HG03521 (cell line): Measurements from ENCODE around the gene PAX6.

Experiments
- ATAC-seq: cut with Tn5 transposase; IDR thresholded peaks from one replicate; pipeline ENCODE4 v1.9.1; 2021; ENCODE audit warnings: mild to moderate bottlenecking, moderate library complexity; ENCODE audit not compliant: unreplicated experiment

PAX6 gene

DNA sequence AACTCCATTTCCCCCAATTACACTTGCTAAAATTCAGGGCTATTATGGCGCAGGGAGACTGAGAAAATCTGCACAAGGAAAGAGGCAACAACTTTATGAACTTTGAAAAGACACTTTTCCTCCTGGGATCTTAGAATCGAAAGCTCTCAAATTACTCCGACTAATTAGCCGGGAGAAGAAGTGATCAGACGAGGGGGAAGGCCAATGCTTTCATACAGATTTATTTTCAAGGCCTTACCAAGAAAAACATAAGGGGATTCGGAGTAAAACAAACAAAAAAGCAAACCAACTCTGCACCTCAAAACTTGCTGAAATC lies 1.6 kb downstream of the PAX6 start:
- ATAC-seq: no peak

DNA sequence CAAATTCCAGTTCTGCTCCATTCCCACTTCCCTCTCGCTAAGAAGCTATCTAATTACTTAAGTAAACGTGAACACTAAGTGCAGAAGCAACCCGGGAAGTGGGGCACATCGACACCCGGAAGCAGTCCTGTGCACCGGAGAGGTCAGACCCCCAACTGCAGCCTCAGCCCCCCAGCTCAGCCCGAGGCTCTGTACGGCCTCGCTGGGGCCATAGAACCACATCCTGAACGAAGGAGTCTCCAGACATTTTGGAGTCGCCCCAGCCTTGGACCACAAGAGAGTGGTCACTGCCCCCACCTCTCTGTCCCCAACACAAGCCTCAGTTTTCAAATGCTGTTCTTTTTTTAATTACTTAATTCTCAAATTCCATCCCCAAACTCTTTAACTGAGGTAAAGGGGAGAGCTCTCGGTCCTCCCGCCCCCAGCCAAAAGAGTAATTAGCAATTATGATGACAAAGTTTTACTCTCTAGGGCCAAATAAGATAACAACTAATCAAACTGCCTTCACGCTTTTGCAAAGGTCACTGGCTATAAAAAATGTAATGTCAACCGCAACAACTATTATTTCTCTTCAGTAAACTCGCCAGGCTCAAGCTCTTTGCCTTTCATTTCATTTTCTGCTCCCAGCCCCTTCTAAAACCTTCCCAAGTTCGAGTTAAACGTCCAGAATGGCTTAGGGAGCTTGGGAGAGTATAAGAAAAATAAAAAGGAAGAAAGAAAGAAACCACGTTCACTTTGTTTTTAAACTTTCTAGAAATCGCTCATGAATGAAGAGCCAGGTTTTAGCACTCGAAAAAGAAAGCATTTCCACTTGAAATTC lies 2.2 kb downstream of the PAX6 start:
- ATAC-seq: no peak

DNA sequence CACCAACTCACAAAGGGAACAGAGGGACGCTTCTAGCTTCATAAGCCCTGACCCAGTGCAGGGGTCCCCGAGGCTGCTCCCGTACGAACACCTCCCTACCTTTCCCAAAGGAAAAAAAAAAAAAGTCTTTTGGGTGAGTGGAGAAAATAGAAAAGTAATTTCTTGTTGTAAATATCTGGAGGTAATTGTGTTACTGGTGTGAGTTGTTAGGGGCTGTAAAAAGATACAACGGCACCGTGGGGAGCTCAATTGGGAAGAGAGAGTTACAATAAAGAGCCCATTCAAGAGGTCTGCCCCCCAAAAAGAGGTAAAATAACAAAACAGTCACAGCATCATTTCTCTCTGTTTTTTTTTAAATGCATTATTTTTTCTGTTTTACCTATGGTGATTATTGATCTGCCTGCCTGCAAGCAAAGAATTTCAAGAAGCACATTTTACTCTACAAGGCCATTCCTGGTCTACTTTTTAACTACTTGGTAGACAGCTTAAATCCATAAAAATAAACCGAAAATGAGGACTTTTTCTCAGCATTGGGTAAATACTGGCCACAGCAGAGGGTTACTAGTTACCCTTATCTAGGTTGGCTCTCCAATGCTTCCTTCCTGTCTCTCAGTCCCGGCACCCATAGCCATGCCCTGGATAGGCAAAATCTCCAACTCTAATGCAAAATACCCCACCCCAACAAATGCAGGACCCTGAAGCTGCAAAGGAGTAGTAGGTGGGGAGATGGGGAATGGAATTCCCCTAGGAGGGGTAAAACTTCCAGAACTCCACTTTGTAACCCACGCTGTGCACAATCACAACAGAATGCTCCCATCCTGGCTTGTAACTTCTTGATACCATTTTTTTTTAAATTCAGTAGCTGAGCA lies 3.1 kb downstream of the PAX6 start:
- no peak for ATAC-seq

DNA sequence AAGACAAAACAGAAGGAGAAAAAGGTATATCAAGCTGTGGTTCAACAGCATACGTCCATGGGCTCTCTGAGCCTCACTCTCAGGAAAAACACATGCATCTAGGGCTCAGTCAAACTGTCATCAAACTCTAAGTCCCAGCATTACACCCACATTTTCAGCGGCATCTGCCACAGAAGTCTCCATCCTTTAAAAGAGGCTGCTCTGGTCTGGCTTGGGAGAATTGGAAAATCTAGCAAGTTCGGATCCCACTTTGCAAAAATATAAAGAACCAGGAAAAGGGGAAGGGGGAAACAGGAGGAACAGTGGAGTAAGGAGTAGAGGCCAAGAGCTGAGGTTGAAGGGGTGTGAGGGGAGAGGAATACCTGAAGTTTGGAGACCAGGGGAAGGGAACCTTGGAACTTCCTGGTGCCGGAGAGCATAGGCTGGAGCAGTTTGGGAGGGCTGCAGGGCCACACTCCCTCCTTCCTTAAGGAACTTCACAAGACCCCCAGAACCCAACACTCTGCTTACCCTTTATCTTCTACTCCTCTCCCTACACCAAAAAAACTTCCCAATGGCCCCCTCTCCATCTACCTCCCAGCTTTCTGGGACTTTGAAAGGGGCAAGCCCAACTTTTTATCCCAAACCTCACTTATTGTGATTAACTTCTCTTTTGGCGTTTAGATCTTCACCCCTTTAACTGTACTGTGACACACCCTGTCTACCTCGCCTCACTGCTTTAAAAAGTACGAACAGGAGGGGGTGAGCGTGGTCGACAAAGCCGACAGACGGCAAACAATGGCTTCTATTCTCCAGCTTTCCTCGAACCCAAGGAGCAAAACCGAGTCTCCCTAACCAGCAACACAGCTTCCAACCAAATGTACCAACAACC lies 4.0 kb downstream of the PAX6 start:
- no peak for ATAC-seq

DNA sequence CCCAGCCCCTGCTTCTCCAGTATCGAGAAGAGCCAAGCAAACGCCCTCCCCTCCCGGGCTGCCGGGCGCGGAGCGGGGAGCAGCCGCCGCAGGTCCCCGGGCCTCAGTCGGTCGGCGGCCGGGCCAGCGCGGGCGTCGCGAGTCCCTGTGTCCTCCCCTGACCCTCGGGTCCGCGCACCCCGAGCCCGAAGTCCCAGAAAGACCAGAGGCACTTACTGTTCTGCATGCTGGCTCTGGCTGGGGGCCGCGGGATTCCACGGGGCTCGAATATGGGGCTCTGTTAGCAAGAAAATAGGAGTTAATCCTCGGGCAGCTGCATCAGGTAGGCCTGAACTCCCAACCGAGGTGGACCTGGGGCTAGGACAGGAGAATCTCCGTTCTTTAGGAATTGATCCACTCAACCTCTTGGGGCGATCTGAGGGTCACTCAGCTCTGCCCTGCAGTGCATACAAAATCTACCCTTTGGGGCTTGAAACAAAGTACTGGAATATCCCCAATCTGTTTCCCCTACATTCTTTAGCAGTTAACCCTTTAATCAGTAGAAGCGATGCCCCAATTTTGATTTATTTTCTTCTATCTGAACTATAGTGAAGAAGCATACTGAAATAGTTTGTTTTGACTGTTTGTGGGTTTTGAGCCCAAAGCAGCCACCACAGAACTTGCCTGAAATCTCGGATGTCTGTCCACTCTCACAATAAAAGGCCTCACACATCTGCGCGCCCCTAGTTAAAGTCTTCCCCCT lies 4.8 kb downstream of the PAX6 start:
- no peak for ATAC-seq

DNA sequence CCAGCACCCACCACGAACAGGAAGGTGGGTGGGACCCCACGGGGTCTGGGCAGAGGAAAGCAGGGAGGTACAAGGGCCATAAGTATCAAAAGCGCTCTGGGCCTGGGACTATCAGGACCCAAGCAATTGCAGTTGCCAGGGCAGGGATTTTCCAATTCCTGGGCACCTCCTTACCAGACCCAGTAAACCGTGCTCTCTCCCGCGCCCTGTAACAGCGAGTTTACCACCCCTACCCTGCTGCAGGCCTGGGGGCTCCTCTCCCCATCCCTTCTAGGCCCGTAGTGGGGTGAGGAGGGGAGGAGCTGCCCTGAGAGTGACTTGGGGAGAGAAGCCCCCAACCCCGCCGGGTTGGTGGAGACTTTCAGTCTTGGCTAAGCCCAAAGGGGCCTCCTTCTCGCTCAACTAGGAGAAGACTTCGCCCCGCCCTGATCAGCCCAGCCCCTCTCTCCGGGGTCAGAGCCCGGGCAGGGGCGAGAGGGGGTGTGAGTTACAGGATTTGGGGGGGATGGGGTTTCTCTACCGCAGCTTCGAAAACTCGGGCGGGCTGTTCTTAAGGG lies 5.4 kb downstream of the PAX6 start:
- ATAC-seq: no peak

DNA sequence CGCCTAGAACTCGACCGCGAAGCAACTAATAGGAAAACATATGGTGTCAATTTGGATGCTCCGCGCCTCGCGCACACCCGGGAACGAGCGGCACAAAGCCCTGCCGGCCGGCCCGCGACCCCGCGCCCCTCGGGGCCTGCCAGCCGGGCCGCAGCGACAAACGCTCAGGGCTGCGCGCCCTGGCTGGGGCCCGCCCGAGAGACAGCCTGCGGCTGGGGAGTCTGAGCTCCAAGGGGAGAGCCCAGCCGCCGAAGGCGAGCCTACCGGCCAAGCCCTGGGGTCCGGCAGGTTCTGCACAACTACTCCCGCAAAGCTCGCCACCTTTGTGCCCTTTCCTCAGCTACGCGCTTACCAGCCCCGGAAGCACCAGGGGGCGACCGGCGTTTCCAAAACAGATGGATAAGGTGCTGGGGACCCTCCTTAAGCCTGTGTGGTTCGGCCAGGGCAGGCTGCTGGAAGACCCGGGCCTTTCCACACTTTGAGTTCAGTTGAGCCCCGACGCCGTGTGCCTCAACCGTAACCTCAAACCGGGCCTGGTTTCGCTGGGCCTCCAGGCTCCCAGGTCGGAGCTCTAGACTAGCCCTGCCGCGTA lies 6.0 kb downstream of the PAX6 start:
- ATAC-seq: no peak

DNA sequence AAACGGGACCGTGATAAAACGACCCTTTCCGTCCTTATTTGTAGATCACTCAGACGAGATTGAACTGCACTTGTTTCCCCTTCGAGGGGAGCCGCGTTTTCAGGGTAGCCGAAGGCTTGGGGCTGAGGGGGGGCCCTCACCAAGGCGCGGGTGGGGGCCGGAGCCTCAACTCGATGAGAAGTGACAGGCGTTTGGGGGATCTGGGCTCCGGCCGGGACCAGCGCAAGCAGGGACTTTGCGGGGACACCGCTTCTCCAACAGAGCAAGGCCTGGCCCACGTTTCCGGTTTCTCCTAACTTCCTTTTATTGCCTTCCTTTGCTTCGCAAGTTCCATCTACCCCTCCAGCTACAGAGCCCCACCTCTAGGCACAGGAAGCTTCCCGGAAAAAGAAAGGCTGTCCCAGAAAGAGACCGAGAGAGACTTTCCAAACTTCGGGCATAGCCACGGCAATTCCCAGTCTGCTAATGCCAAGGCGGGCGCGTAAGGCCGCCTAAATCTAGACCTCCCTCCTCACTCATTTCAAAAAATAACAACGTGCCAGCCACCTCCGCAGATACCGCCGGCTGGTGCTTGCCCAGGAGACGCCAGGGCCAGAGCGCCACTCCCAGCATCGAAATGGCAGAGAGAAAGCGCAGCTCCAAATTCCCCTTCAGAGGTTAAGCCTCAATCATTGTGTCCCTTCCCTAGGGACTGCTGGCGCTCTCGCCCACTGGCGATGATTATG lies 6.6 kb downstream of the PAX6 start:
- no peak for ATAC-seq

DNA sequence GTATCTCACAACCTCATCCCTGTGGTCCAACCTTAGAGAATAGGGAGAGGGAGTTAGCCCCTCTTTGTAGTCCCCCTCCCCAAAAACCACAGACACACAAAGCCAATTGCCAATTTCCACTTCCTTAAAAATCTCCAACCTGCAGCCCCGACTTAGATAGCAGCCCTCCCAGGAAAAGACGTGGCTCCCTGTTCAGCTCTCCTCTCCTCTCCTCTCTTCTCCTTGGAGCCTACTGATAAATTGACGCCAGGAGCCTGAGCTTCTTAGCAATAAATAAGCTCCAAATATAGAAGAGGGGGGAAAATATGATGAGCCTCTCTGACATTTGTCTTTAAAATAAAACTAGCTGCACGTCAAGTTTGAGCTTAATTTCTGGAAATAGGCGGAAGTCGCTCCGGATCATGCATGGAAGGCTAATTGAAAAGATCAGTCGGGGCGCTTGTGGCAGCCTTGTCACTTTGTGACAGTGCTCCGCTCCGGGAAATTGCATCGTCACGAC lies 7.3 kb downstream of the PAX6 start:
- no peak for ATAC-seq

DNA sequence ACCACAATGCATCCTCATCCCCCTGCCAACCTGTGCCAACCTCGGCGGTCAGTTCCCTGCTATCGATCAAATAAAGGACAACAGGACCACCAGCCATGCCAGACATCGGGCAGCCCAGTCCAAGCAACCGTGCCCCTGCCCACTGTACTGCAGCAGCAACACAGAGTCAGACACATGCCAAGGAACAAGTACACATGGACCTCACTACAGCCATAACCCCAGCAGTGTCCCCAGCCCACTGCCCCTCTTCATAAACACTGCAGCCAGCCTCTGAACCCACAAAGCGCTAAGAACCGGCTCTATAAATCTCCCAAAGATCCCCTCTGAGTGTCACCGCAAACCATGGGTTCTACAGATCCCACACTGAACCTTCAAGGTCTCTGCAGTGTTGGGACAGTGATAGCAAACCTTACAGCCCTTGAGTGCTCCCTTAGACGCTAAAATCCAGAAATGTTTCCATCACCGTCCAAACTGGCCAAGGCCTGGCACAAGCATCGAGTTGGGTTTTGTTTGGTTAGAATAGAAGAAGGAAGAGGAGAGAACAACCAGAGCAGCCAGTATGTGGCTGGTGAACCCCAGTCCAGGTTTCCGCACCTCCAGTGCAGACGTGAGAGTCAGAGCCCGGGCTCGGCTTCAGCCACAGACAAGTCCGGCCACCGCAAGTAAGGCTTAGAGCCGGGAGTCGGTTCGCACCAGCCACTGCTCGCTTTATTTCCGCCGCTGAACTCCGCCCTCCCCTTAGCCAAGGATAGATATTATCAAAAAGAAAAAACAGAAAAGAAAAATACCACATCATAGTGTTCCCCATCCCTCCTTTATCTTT lies 7.9 kb downstream of the PAX6 start:
- ATAC-seq: no peak

DNA sequence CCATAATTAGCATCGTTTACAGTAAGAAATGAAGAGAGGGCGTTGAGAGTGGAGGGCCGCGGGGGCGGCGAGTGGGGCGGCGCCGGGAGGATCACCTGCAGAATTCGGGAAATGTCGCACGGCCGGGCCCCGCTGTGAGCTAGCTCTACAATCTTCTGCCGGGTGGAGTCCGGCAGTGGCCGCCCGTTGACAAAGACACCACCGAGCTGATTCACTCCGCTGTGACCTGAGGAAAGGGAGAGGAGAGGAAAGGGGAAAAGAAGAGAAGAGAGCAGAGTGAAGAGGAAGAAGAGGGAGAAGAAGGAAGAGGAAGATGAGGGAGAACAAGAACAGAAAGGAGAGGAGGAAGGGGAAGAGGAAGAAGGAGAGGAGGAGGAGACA lies 8.5 kb downstream of the PAX6 start:
- ATAC-seq: no peak

DNA sequence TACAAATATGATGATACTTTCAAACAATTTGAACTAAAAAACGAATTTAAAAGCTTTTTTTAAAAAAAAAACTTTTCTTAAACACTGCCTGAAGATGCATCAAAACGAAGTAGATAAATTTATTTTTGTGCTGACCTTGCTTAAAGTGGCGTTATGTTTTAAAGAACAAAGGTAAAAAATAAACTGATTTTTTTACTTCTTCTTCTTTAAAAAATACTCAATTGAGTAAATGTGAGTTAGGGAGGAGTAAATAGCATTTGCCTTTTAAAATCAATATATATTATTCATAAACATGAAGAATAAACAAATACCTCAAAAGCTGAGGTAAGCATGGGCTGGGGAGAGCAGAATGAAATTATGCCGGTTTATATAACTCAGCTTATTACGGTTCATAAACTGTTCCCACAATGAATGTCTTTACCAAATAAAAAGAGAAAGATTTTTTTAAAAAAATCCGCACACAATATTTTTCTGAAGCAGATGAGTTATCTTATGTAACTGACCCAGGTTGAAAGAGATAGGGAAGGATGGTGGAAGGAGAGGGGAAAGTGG lies 9.0 kb downstream of the PAX6 start:
- ATAC-seq: no peak

DNA sequence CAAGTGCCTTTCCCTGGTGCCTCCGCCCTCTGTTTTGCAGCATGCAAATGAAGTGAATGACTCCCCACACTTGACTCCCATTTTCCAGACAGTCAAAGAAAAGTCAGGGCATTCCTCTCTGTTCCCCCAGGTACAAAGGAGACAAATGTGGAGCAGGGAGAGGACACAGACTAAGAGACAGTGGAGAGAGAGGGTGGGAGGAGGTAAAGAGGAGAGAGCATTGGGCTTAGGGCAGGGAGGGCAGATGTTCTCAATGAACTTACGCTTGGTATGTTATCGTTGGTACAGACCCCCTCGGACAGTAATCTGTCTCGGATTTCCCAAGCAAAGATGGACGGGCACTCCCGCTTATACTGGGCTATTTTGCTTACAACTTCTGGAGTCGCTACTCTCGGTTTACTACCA lies 9.8 kb downstream of the PAX6 start:
- ATAC-seq: no peak

DNA sequence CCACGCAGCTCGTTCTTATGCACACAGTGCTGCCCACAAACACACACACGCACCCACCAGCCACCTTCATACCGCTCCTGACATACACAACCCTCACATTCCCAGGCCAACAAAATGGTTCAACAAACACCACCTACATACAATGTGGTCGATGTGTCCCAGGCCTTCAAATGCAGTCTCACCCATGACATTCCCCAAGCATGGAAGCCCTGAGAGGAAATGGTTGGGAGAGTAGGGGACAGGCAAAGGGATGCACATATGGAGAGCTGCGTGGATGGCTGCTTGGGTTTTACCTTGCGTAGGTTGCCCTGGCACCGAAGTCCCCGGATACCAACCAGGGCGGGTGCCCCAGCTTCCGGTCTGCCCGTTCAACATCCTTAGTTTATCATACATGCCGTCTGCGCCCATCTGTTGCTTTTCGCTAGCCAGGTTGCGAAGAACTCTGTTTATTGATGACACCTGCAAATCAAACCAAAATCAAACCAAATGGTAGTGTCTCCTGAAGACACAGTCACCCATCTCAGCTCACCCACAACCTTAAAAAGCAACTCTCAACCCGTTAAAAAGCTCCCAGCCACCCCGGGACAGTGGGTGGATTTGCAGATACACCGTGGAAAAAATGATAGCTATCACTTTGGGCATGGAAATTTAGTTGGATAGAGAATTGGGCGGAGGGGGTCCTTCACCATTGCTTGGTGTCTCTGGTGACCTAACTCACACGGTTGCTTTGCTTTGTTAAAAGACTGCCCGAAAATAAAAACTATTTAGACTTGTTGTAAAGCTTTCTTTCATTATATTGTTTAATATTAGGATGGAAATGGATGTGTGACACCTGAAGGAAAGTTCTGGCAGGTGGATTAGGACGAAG lies 10.5 kb downstream of the PAX6 start:
- no peak for ATAC-seq

DNA sequence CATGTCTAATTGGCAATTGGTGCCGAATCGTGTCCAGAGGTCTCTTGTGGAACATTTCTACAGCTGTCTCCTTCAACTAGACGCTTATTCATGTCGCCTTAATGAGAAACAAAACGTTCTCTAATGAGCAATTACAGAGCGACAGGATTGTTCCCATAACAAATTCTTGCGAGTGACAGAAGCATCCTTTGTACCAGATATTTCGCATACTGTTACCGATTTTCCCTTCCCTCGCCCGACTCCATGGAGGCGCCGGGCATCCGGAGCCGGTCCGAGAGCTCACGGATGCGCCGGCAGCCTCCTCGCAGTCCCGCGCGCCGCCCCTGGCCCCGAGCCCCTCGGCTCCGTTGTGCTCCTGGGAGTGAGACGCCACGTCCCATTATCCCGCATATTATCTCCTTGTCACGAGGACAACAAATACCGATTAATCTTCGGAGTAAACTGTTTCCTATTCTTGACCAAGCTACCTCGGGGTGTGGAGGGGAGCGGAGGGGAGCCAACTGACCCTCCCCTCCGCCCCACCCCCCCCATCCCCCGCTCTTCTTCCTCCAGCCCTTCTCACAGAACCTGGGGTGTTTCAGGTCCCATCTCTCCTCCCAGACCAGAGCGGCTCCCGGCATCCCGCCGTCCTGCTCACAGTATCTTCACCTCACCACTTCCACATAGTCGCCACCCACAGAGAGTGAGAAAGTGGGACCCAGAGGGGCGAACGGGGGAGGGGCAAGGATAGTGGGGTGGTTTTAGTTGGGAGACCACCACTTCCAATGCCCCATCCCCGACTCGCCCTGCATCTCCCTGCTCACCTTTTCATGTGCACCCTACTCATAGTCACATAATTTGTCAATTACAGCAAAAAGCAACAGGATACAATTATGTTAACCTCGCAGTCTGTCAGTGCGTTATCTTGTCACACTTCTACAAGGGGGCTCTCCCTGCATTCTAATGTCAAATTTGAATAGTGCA lies 11.4 kb downstream of the PAX6 start:
- ATAC-seq: no peak
